MM.1S (cell line): ENCODE data around the gene SLC9B2.

Experiments used
- EZH2 ChIP-seq: fragments of 300-600 bp; sonication (generic); optimal IDR thresholded peaks from 2 replicates; pipeline ENCODE3; 2017; ENCODE audit warnings: low read depth, mild to moderate bottlenecking, antibody characterized with exemption, low read length, mixed read lengths
- TF ChIP-seq, protein P1 (sequence below): fragments of 300-600 bp; sonication (generic); IDR thresholded peaks from 2 replicates; pipeline ENCODE4 v1.5.1; 2016; ENCODE audit warnings: antibody characterized with exemption, low read length, mixed read lengths

DNA sequence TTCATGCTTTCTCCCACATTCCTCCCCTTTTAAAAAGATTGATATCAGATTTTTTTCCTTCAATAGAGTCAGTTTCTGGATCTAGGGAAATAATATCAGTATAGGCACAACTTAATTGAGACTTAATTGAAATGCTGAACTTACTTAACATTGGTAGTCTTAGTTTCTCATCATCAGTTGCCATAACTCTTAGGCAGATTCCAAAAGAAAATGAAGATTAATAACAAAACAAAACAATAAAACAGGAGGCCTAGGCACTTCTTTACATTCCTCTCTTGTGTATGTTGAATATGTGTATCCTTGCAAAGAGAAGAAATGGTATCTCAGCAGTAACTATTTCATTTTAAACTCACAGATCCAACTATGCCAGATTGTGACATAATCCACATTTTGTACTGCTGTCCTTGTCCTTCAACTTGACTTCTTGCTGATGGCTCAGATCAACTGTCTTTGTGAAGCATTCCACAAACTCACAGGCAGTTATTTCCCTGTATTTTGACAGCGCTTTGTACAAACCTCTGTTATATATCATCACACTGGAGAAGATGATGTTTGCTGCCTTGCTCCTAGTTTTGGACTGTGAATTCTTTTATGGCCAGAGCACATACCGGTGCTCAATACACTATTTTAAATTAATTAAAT is 9.1 kb upstream of the SLC9B2 start:
- TF ChIP-seq, protein P1, sequence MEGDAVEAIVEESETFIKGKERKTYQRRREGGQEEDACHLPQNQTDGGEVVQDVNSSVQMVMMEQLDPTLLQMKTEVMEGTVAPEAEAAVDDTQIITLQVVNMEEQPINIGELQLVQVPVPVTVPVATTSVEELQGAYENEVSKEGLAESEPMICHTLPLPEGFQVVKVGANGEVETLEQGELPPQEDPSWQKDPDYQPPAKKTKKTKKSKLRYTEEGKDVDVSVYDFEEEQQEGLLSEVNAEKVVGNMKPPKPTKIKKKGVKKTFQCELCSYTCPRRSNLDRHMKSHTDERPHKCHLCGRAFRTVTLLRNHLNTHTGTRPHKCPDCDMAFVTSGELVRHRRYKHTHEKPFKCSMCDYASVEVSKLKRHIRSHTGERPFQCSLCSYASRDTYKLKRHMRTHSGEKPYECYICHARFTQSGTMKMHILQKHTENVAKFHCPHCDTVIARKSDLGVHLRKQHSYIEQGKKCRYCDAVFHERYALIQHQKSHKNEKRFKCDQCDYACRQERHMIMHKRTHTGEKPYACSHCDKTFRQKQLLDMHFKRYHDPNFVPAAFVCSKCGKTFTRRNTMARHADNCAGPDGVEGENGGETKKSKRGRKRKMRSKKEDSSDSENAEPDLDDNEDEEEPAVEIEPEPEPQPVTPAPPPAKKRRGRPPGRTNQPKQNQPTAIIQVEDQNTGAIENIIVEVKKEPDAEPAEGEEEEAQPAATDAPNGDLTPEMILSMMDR, result no peak
- TF ChIP-seq EZH2, result no peak
